ENCODE measurements around the gene PCDH9. TPM values are rescaled to one million over a fixed set of nuclear protein-coding genes. Genes with fewer than 3 reads are reported as not detected.
"Not testable (repeated sequence)": the region's sequence is repeated elsewhere in the genome, so short reads cannot be mapped to it uniquely, and the experiment has no call there.

Gene PCDH9
- total RNA-seq, 1 experiment from 2014 or later = 10.1 TPM

GRCh38 chr13:66895320-66895719, 334.8 kb downstream of the PCDH9 start:
- intact Hi-C loops (cut with micrococcal nuclease) = no loop called here
- no peak for TF ChIP-seq CTCF (IDR thresholded peaks at IDR 0.05; ENCODE audit: unreplicated experiment)
- peaks cover 8% of the 10 kb centered on the region for H3K9me3 Mint-ChIP-seq (ENCODE audit: unreplicated experiment)
- no TSS peak for BruUV-seq (replicated peaks)
- H3K36me3 Mint-ChIP-seq (ENCODE audit: insufficient read depth, unreplicated experiment) = no peaks in the 10 kb centered on the region
- CTCF ChIA-PET = no interaction called here
- POLR2A ChIA-PET = no interaction called here
- no peak overlapping the region for H3K4me3 Mint-ChIP-seq (ENCODE audit: unreplicated experiment)
- no peak for DNase-seq (ENCODE audit: unreplicated experiment)
- no peaks in the 10 kb centered on the region for H3K27me3 Mint-ChIP-seq (ENCODE audit: insufficient read depth, unreplicated experiment)
- peaks cover 6% of the 10 kb centered on the region for H3K4me1 Mint-ChIP-seq (ENCODE audit: insufficient read depth, unreplicated experiment)
- no peak overlapping the region for H3K27ac Mint-ChIP-seq (ENCODE audit: low read depth, unreplicated experiment)

GRCh38 chr13:66888698-66889097, 341.4 kb downstream of the PCDH9 start:
- no peaks in the 10 kb centered on the region for H3K27me3 Mint-ChIP-seq (ENCODE audit: insufficient read depth, unreplicated experiment)
- ChIA-PET CTCF (interaction anchor here (0.6 to 0.9 kb wide), 4 partner anchors 43 to 525 kb away, joined by 3 to 4 read pairs (median 4); no protein-coding TSS in a partner anchor), POLR2A (no interaction called here)
- no peak for DNase-seq (ENCODE audit: unreplicated experiment)
- no peaks in the 10 kb centered on the region for H3K4me1 Mint-ChIP-seq (ENCODE audit: insufficient read depth, unreplicated experiment)
- no peak for TF ChIP-seq CTCF (IDR thresholded peaks at IDR 0.05; ENCODE audit: unreplicated experiment)
- no peak overlapping the region for H3K4me3 Mint-ChIP-seq (ENCODE audit: unreplicated experiment)
- no TSS peak for BruUV-seq (replicated peaks)
- intact Hi-C loops (cut with micrococcal nuclease) = no loop called here
- H3K9me3 Mint-ChIP-seq (ENCODE audit: unreplicated experiment) = peaks cover 8% of the 10 kb centered on the region
- H3K27ac Mint-ChIP-seq (ENCODE audit: low read depth, unreplicated experiment) = no peak overlapping the region
- no peaks in the 10 kb centered on the region for H3K36me3 Mint-ChIP-seq (ENCODE audit: insufficient read depth, unreplicated experiment)

GRCh38 chr13:66887088-66887487, 343.0 kb downstream of the PCDH9 start:
- no peaks in the 10 kb centered on the region for H3K36me3 Mint-ChIP-seq (ENCODE audit: insufficient read depth, unreplicated experiment)
- H3K27ac Mint-ChIP-seq (ENCODE audit: low read depth, unreplicated experiment) = no peak overlapping the region
- H3K4me1 Mint-ChIP-seq (ENCODE audit: insufficient read depth, unreplicated experiment) = no peaks in the 10 kb centered on the region
- no peak overlapping the region for H3K4me3 Mint-ChIP-seq (ENCODE audit: unreplicated experiment)
- POLR2A ChIA-PET = no interaction called here
- no peak for TF ChIP-seq CTCF (IDR thresholded peaks at IDR 0.05; ENCODE audit: unreplicated experiment)
- BruUV-seq (replicated peaks) = no TSS peak
- no peak for DNase-seq (ENCODE audit: unreplicated experiment)
- peaks cover 8% of the 10 kb centered on the region for H3K9me3 Mint-ChIP-seq (ENCODE audit: unreplicated experiment)
- CTCF ChIA-PET = interaction anchor here (0.7 to 1.5 kb wide), 3 partner anchors 14 to 867 kb away, joined by 3 to 4 read pairs (median 4); no protein-coding TSS in a partner anchor
- H3K27me3 Mint-ChIP-seq (ENCODE audit: insufficient read depth, unreplicated experiment) = no peaks in the 10 kb centered on the region
- intact Hi-C loops (cut with micrococcal nuclease) = no loop called here

- intact Hi-C loops (cut with micrococcal nuclease) = no loop called here
- H3K4me3 Mint-ChIP-seq (ENCODE audit: unreplicated experiment) = no peak overlapping the region
These were observed 343.9 kb downstream of the PCDH9 start for GRCh38 chr13:66886264-66886663.

GRCh38 chr13:66881170-66881569, 349.0 kb downstream of the PCDH9 start:
- H3K9me3 Mint-ChIP-seq (ENCODE audit: unreplicated experiment); H3K4me1 Mint-ChIP-seq (ENCODE audit: insufficient read depth, unreplicated experiment); H3K4me3 Mint-ChIP-seq (ENCODE audit: unreplicated experiment); BruUV-seq (replicated peaks); H3K36me3 Mint-ChIP-seq (ENCODE audit: insufficient read depth, unreplicated experiment); H3K27me3 Mint-ChIP-seq (ENCODE audit: insufficient read depth, unreplicated experiment); H3K27ac Mint-ChIP-seq (ENCODE audit: low read depth, unreplicated experiment); DNase-seq (ENCODE audit: unreplicated experiment); POLR2A ChIA-PET; intact Hi-C loops (cut with micrococcal nuclease); CTCF ChIA-PET: not testable (repeated sequence)

More at GRCh38 chr13:66886264-66886663, 343.9 kb downstream of the PCDH9 start:
- Mint-ChIP-seq H3K27ac (ENCODE audit: low read depth, unreplicated experiment) (no peak overlapping the region), H3K4me1 (ENCODE audit: insufficient read depth, unreplicated experiment) (no peaks in the 10 kb centered on the region), H3K9me3 (ENCODE audit: unreplicated experiment) (peaks cover 8% of the 10 kb centered on the region), H3K36me3 (ENCODE audit: insufficient read depth, unreplicated experiment) (no peaks in the 10 kb centered on the region), H3K27me3 (ENCODE audit: insufficient read depth, unreplicated experiment) (no peaks in the 10 kb centered on the region)
- TF ChIP-seq CTCF (IDR thresholded peaks at IDR 0.05; ENCODE audit: unreplicated experiment) = no peak
- no TSS peak for BruUV-seq (replicated peaks)
- CTCF ChIA-PET = interaction anchor here (0.7 to 1.5 kb wide), 2 partner anchors 13 to 40 kb away, joined by 3 to 4 read pairs; no protein-coding TSS in a partner anchor
- DNase-seq (ENCODE audit: unreplicated experiment) = no peak
- POLR2A ChIA-PET = interaction anchor here (0.6 to 0.7 kb wide), 3 partner anchors 40 to 490 kb away, joined by 3 to 4 read pairs (median 3); no protein-coding TSS in a partner anchor

All from MCF 10A (cell line).